ENCODE data around the gene HLA-DRB1.
A peak's percentile ranks its signal among the peaks of the same experiment; 100 is the strongest.

DNA sequence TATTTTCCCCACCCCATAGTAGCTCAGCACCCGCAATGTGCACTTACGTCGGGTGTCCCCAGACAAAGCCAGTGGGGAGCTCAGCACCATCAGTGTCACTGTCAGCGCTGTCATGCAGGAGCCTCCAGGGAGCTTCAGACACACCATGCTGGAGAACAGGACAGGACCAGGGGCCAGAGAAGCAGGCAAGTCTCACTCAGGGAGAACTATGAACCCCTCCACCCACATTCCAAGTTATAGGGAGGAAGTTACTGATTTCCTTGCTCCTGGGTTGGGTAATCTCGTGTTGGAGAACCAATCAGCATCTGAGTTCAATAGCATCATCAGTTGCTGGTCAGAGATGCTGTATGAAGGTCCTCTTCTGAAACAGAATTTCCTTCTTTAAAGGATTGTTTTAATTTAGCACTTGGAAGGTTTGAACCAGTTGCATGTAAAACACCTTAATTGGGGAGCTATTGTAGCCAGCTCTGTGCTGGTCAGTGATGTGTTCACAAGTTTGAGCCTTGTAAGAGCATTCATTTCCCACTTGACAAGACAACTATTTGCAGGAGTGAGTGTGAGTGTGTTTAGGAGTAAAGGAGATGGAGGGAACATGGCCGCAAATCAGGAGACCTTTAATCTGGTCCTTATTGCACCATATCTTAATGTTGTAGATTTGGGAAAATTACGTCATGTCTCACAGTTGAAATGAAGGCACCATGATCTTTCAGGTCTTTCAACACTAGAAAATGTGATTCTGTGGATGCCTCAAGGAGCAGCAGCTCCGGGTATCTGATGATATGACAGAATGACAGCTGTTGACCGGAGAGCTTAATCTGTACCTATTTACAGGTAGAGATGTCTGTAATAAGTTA is at the start of gene HLA-DRB1:
- TF ChIP-seq SPI1 (IDR thresholded peaks at IDR 0.05; ENCODE audit: low read depth, low read length): peak; percentile 46; the same call in 1 of the 2 replicates
- peak; percentile 97 for TF ChIP-seq POLR2A (IDR thresholded peaks at IDR 0.05; ENCODE audit: low read depth, low read length)
- peak; percentile 95 for TF ChIP-seq TAF1 (IDR thresholded peaks at IDR 0.05; ENCODE audit: low read depth, low read length)
- peak; percentile 98 for TF ChIP-seq POLR2AphosphoS5 (IDR thresholded peaks at IDR 0.05; ENCODE audit: low read depth, low read length)
- no peak for TF ChIP-seq PAX5 (IDR thresholded peaks at IDR 0.05; ENCODE audit: insufficient read depth, low read length, severe bottlenecking)
- peak; percentile 65; the same call in 1 of the 2 replicates for TF ChIP-seq POU2F2 (IDR thresholded peaks at IDR 0.05; ENCODE audit: low read depth, low read length)
